ENCODE results near the gene PDSS2. TPM values are rescaled to one million over a fixed set of nuclear protein-coding genes. Genes with fewer than 3 reads are reported as not detected.
"Not testable (repeated sequence)": the region's sequence is repeated elsewhere in the genome, so short reads cannot be mapped to it uniquely, and the experiment has no call there.

Gene PDSS2
- total RNA-seq, 1 donor from 2014 or later = 10.7 TPM

DNA sequence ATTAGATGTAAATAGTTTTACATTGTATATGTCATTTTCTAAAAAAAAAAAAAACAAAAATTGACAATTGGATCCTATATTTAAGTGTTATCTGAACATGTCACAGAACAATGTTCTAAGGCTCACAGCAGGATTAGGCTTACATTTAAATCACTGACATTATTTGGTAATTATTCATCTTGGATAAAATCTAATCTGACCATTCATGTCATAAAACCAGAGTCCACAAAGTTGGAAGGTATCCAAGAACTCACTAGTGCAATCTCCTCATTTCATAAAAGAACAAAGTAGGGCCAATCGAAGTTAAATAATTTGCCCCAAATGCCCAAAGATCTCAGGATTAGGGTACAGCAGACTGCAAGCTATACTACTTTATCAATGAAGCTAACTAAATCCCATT, 73.0 kb downstream of the PDSS2 start:
- H3K27me3 Mint-ChIP-seq (ENCODE audit: low read depth) = no peaks in the 10 kb centered on the region
- H3K9me3 Mint-ChIP-seq = peaks cover 16% of the 10 kb centered on the region
- DNase-seq (ENCODE audit: low spot score in 2 of 2, unreplicated experiment in 2 of 2) = no peak
- no peak for TF ChIP-seq CTCF (IDR thresholded peaks at IDR 0.05; ENCODE audit: unreplicated experiment)
- no peak overlapping the region for H3K27ac Mint-ChIP-seq
- H3K36me3 Mint-ChIP-seq = peaks cover 10% of the 10 kb centered on the region
- H3K4me1 Mint-ChIP-seq = peaks cover 17% of the 10 kb centered on the region
- no peak overlapping the region for H3K4me3 Mint-ChIP-seq

DNA sequence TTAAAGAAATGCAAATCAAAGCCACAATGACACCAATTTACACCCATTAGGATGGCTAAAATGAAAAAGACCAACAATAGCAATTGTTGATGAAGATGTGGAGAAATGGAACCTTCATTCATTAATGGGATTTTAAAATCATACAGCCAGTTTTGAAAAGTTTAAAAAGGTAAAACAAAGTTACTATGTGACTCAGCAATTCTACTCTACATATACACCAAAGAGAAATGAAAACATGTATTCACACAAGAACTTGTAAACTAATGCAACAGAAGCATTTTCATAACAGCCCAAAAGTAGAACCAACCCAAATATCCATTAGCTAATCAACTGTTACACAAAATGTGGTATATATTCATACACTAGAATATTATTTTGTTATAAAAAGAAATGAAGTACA, 75.7 kb downstream of the PDSS2 start:
- H3K4me3 Mint-ChIP-seq = no peak overlapping the region
- no peak for DNase-seq (ENCODE audit: low spot score in 2 of 2, unreplicated experiment in 2 of 2)
- peaks cover 17% of the 10 kb centered on the region for H3K9me3 Mint-ChIP-seq
- peaks cover 15% of the 10 kb centered on the region for H3K4me1 Mint-ChIP-seq
- H3K27me3 Mint-ChIP-seq (ENCODE audit: low read depth) = no peaks in the 10 kb centered on the region
- no peak overlapping the region for H3K27ac Mint-ChIP-seq
- TF ChIP-seq CTCF (IDR thresholded peaks at IDR 0.05; ENCODE audit: unreplicated experiment) = no peak
- peaks cover 17% of the 10 kb centered on the region for H3K36me3 Mint-ChIP-seq

DNA sequence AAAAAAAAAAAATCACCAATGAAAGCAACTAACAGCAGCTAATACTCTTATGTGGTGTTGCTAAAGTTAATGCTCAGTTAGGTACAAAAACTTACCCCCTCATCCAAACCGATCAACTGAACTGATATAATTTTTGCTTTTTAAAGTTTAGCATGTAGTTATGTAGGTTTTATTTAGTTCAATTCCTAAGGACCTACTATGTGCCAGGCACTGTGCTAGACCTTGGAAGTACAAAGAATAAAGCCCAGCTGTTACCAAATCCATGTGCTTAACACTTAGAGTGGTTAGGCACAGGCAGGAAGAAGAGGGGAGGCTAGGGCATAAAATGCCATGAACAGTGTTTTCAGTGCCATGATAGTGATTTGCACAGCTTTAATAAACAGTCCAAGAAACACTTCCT, 85.1 kb downstream of the PDSS2 start:
- Mint-ChIP-seq H3K9me3 (peaks cover 13% of the 10 kb centered on the region), H3K4me1 (no peaks in the 10 kb centered on the region), H3K27me3 (ENCODE audit: low read depth) (no peaks in the 10 kb centered on the region), H3K4me3 (no peak overlapping the region), H3K27ac (no peak overlapping the region), H3K36me3 (peaks cover 16% of the 10 kb centered on the region)
- no peak for DNase-seq (ENCODE audit: low spot score in 2 of 2, unreplicated experiment in 2 of 2)
- TF ChIP-seq CTCF (IDR thresholded peaks at IDR 0.05; ENCODE audit: unreplicated experiment) = no peak

- Mint-ChIP-seq H3K27ac (no peak overlapping the region), H3K9me3 (no peaks in the 10 kb centered on the region), H3K4me1 (no peaks in the 10 kb centered on the region)
These were observed 89.9 kb downstream of the PDSS2 start for GRCh38 chr6:107369493-107369892.

GRCh38 chr6:107368471-107368870, 90.9 kb downstream of the PDSS2 start:
- no peak overlapping the region for H3K4me3 Mint-ChIP-seq
- H3K36me3 Mint-ChIP-seq = peaks cover 5% of the 10 kb centered on the region
- no peak overlapping the region for H3K27ac Mint-ChIP-seq
- no peak for TF ChIP-seq CTCF (IDR thresholded peaks at IDR 0.05; ENCODE audit: unreplicated experiment)
- DNase-seq (ENCODE audit: low spot score in 2 of 2, unreplicated experiment in 2 of 2) = no peak
- H3K9me3 Mint-ChIP-seq = peaks cover 3% of the 10 kb centered on the region
- no peaks in the 10 kb centered on the region for H3K27me3 Mint-ChIP-seq (ENCODE audit: low read depth)
- H3K4me1 Mint-ChIP-seq = no peaks in the 10 kb centered on the region

More at GRCh38 chr6:107369493-107369892, 89.9 kb downstream of the PDSS2 start:
- DNase-seq (ENCODE audit: low spot score in 2 of 2, unreplicated experiment in 2 of 2) = no peak
- Mint-ChIP-seq H3K36me3 (no peaks in the 10 kb centered on the region), H3K4me3 (no peak overlapping the region), H3K27me3 (ENCODE audit: low read depth) (no peaks in the 10 kb centered on the region)
- no peak for TF ChIP-seq CTCF (IDR thresholded peaks at IDR 0.05; ENCODE audit: unreplicated experiment)

- H3K36me3 Mint-ChIP-seq = peaks cover 17% of the 10 kb centered on the region
- not testable (repeated sequence) for H3K27ac Mint-ChIP-seq; DNase-seq (ENCODE audit: low spot score in 2 of 2, unreplicated experiment in 2 of 2); H3K4me3 Mint-ChIP-seq; H3K4me1 Mint-ChIP-seq; H3K27me3 Mint-ChIP-seq (ENCODE audit: low read depth)
- peaks cover 14% of the 10 kb centered on the region for H3K9me3 Mint-ChIP-seq
These were observed 95.2 kb downstream of the PDSS2 start for GRCh38 chr6:107364173-107364572.
